AG10803 (cell line): ENCODE data around the gene MSH3.

Experiments used
- DNase-seq: peaks from one replicate; pipeline ENCODE4 v3.0.0; 2010; ENCODE audit warnings: low read depth
- H3K4me3 ChIP-seq: 2 replicates; pipeline ENCODE4 v1.5.1; 2011; ENCODE audit warnings: mild to moderate bottlenecking, low read length, control low read depth
- CTCF ChIP-seq: conservative IDR thresholded peaks from 2 replicates; pipeline ENCODE4 v1.5.1; 2011; ENCODE audit warnings: mild to moderate bottlenecking, low read length, control low read depth, inconsistent platforms

Gene MSH3

GRCh38 chr5:80695666-80696065 is 41.2 kb downstream of the MSH3 start:
- no peak for TF ChIP-seq CTCF
- DNase-seq = no peak

GRCh38 chr5:80696450-80696849 is 42.0 kb downstream of the MSH3 start:
- TF ChIP-seq CTCF = no peak
- no peak overlapping the region for H3K4me3 ChIP-seq
- DNase-seq = no peak

More at GRCh38 chr5:80695666-80696065, 41.2 kb downstream of the MSH3 start:
- H3K4me3 ChIP-seq = no peak overlapping the region

GRCh38 chr5:80697100-80697499 is 42.6 kb downstream of the MSH3 start:
- no peak overlapping the region for H3K4me3 ChIP-seq
- DNase-seq = no peak
- TF ChIP-seq CTCF = no peak

- no peak overlapping the region for H3K4me3 ChIP-seq
- TF ChIP-seq CTCF = no peak
- no peak for DNase-seq
Measured at GRCh38 chr5:80698369-80698768, 43.9 kb downstream of the MSH3 start.

- TF ChIP-seq CTCF = no peak
- DNase-seq = no peak
- H3K4me3 ChIP-seq = no peak overlapping the region
Measured at GRCh38 chr5:80701597-80701996, 47.1 kb downstream of the MSH3 start.

- H3K4me3 ChIP-seq = no peak overlapping the region
- DNase-seq = no peak
- no peak for TF ChIP-seq CTCF
Measured at GRCh38 chr5:80703291-80703690, 48.8 kb downstream of the MSH3 start.

- no peak for TF ChIP-seq CTCF
- H3K4me3 ChIP-seq = no peak overlapping the region
- DNase-seq = no peak
Measured at GRCh38 chr5:80703747-80704146, 49.3 kb downstream of the MSH3 start.
